DOHH2 (cell line): ENCODE data around the gene EBF3.
"Not testable (repeated sequence)": the region's sequence is repeated elsewhere in the genome, so short reads cannot be mapped to it uniquely, and the experiment has no call there.

Source experiments
- H3F3A ChIP-seq: fragments of 200-600 bp; sonication (generic), shearing (Covaris generic); 2 replicates; pipeline ENCODE4 v1.6.0; 2016; ENCODE audit warnings: antibody characterized with exemption, mild to moderate bottlenecking; ENCODE audit not compliant: control insufficient read depth, insufficient read depth
- H3K27ac ChIP-seq: fragments of 200-600 bp; sonication (generic); 2 replicates; pipeline ENCODE4 v1.5.1; 2014; ENCODE audit warnings: low read depth, mild to moderate bottlenecking, low read length, moderate library complexity
- H3K27me3 ChIP-seq: fragments of 200-600 bp; sonication (generic); 2 replicates; pipeline ENCODE4 v1.6.1; 2014; ENCODE audit warnings: mild to moderate bottlenecking, low read length, mixed read lengths; ENCODE audit not compliant: control insufficient read depth
- H3K36me3 ChIP-seq: fragments of 200-600 bp; sonication (generic); 2 replicates; pipeline ENCODE4 v1.6.1; 2014; ENCODE audit warnings: mild to moderate bottlenecking, low read length, moderate library complexity, mixed read lengths; ENCODE audit not compliant: control insufficient read depth
- H3K4me1 ChIP-seq: fragments of 200-600 bp; sonication (generic); 2 replicates; pipeline ENCODE4 v1.6.1; 2014; ENCODE audit warnings: mild to moderate bottlenecking, low read length, mixed read lengths; ENCODE audit not compliant: control insufficient read depth
- H3K4me2 ChIP-seq: fragments of 200-600 bp; sonication (generic); 2 replicates; pipeline ENCODE4 v1.6.0; 2014; ENCODE audit warnings: mild to moderate bottlenecking, low read length, moderate library complexity
- H3K4me3 ChIP-seq: fragments of 200-600 bp; sonication (generic); 2 replicates; pipeline ENCODE4 v1.5.1; 2014; ENCODE audit warnings: mild to moderate bottlenecking, low read length, mixed read lengths
- H3K79me2 ChIP-seq: fragments of 200-600 bp; sonication (generic); 2 replicates; pipeline ENCODE4 v1.6.1; 2014; ENCODE audit warnings: mild to moderate bottlenecking, low read length, mixed read lengths; ENCODE audit not compliant: control insufficient read depth
- H3K9me2 ChIP-seq: fragments of 200-600 bp; sonication (generic); replicated peaks from 2 replicates; pipeline ENCODE4 v1.6.1; 2014; ENCODE audit warnings: mild to moderate bottlenecking, low read length, mixed read lengths; ENCODE audit not compliant: control insufficient read depth
- H3K9me3 ChIP-seq: fragments of 200-600 bp; sonication (generic); 2 replicates; pipeline ENCODE4 v1.6.1; 2014; ENCODE audit warnings: antibody characterized with exemption, low read length, mixed read lengths; ENCODE audit not compliant: control insufficient read depth, insufficient read depth
- H4K20me1 ChIP-seq: fragments of 200-600 bp; sonication (generic); 2 replicates; pipeline ENCODE4 v1.6.0; 2014; ENCODE audit warnings: low read depth, mild to moderate bottlenecking, antibody characterized with exemption, low read length, moderate library complexity; ENCODE audit not compliant: control insufficient read depth, insufficient read depth
- CTCF ChIP-seq: fragments of 200-600 bp; sonication (generic); IDR thresholded peaks from one replicate; pipeline ENCODE4 v1.5.1; 2014; ENCODE audit warnings: antibody characterized with exemption, mild to moderate bottlenecking, low read depth, low read length; ENCODE audit not compliant: poor library complexity, severe bottlenecking
- EZH2phosphoT487 ChIP-seq: fragments of 200-600 bp; sonication (generic); IDR thresholded peaks from 2 replicates; pipeline ENCODE4 v1.6.1; 2017; ENCODE audit warnings: borderline replicate concordance, mild to moderate bottlenecking, antibody characterized with exemption, low read length, moderate library complexity, mixed read lengths

The EBF3 gene

DNA sequence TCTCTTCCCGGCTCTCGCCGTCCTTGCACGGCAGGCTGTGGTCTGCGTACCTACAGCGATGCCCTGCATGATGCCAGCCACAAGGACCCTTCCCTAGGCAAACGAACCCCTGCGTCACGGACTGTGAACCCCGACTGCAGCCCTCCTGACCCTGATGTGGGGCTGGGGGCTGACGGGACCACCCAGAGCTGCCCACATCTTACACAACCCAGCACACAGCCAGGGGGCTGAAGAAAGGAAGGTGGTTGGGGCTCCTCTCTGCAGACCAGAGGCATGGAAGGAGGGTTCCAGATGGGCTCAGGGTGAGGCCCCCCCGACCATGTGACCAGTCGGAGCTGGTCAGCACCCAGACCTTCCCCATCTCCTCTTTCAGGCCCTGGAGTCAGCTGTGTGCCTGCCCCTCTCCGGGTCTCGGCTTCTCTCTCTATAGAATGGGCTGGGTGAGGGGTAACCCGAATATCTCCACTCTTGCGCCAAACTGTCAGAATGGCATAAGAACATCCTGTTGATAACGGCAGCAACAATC is 41.4 kb downstream of the EBF3 start:
- H3K4me2 ChIP-seq: no peak overlapping the region
- no peaks in the 10 kb centered on the region for H3F3A ChIP-seq
- no peak for TF ChIP-seq CTCF
- TF ChIP-seq EZH2phosphoT487: no peak
- no peaks in the 10 kb centered on the region for H3K4me1 ChIP-seq
- no peak overlapping the region for H3K27ac ChIP-seq
- H3K9me2 ChIP-seq: no peaks in the 10 kb centered on the region
- H4K20me1 ChIP-seq: no peaks in the 10 kb centered on the region
- H3K79me2 ChIP-seq: no peaks in the 10 kb centered on the region
- no peaks in the 10 kb centered on the region for H3K36me3 ChIP-seq
- no peaks in the 10 kb centered on the region for H3K9me3 ChIP-seq
- H3K4me3 ChIP-seq: no peak overlapping the region
- H3K27me3 ChIP-seq: no peaks in the 10 kb centered on the region

- Histone ChIP-seq H3K27me3 (no peaks in the 10 kb centered on the region), H3K4me3 (no peak overlapping the region), H3K36me3 (no peaks in the 10 kb centered on the region), H3K27ac (no peak overlapping the region), H3K9me3 (no peaks in the 10 kb centered on the region), H3F3A (no peaks in the 10 kb centered on the region), H3K79me2 (no peaks in the 10 kb centered on the region), H3K4me2 (no peak overlapping the region), H3K9me2 (no peaks in the 10 kb centered on the region), H3K4me1 (no peaks in the 10 kb centered on the region), H4K20me1 (no peaks in the 10 kb centered on the region)
- no peak for TF ChIP-seq EZH2phosphoT487
- no peak for TF ChIP-seq CTCF
These were observed 42.1 kb downstream of the EBF3 start for GRCh38 chr10:129921801-129922597.

DNA sequence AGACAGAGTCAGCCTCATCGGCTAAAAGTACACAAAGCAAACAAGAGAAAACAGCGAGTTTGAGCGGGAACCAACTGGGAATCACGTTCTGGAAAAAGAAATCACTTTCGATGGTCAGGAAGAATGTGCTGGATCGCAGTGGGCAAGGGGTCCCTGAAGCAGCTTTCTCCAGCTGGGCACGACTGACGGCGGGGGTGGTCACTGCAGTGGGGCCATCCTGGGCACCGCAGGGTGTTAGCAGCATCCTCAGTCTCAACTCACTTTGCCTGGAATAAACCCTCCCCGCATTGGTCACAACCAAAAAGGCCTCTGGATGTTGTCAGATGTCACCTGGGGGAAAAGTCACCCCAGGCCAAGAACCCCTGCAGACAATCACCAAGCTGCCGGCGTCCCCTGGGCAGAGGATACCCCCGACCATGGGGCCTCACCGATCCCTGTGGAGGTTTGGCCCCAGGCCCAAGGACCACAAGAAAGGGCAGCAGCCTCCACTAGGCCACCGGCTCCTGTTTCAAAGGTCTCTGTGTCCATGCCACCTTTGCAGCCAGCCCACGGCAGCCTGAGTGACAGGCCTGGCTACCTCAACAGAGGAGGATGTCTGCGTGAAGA is 42.9 kb downstream of the EBF3 start:
- no peaks in the 10 kb centered on the region for H3K9me2 ChIP-seq
- H3K36me3 ChIP-seq: no peaks in the 10 kb centered on the region
- no peaks in the 10 kb centered on the region for H3K27me3 ChIP-seq
- no peak overlapping the region for H3K4me2 ChIP-seq
- no peaks in the 10 kb centered on the region for H4K20me1 ChIP-seq
- no peaks in the 10 kb centered on the region for H3K79me2 ChIP-seq
- H3F3A ChIP-seq: no peaks in the 10 kb centered on the region
- H3K4me3 ChIP-seq: no peak overlapping the region
- TF ChIP-seq EZH2phosphoT487 (no peak), CTCF (no peak)
- no peak overlapping the region for H3K27ac ChIP-seq
- H3K9me3 ChIP-seq: no peaks in the 10 kb centered on the region
- no peaks in the 10 kb centered on the region for H3K4me1 ChIP-seq

- not testable (repeated sequence) for H4K20me1 ChIP-seq, H3K9me3 ChIP-seq, H3K79me2 ChIP-seq, H3K36me3 ChIP-seq, H3K4me3 ChIP-seq, H3K9me2 ChIP-seq, H3F3A ChIP-seq, H3K27ac ChIP-seq, H3K4me2 ChIP-seq, H3K27me3 ChIP-seq, H3K4me1 ChIP-seq
These were observed 43.9 kb downstream of the EBF3 start for GRCh38 chr10:129920187-129920586.
